Activated CD8-positive, alpha-beta T cell treated with anti-CD3 and anti-CD28 coated beads for 36 hours (primary cell): ENCODE results near the gene PTH1R. TPM values are rescaled to one million over a fixed set of nuclear protein-coding genes. Genes with fewer than 3 reads are reported as not detected.

Source experiments
- ATAC-seq: fragments of 200-7000 bp; cut with Tn5 transposase; one replicate; pipeline ENCODE4 v1.10.0; 2021; ENCODE audit warnings: mild to moderate bottlenecking, moderate library complexity
- CTCF ChIA-PET: fragments of 350-600 bp; sonication (Branson Sonifier 250); formaldehyde crosslinking; loops from one replicate; lab custom pipeline; 2021; ENCODE audit warnings: antibody characterized with exemption; lab: Charles Lee
- POLR2A ChIA-PET: fragments of 350-600 bp; sonication (Branson Sonifier 250); formaldehyde crosslinking; loops from one replicate; lab custom pipeline; 2021; ENCODE audit warnings: antibody characterized with exemption; lab: Charles Lee
- DNase-seq: peaks from one replicate; pipeline ENCODE4 v3.0.0-alpha.2; 2020
- H3K27ac Mint-ChIP-seq: one replicate; pipeline ENCODE4 v1.8.0; 2021; ENCODE audit warnings: mild to moderate bottlenecking, mixed read lengths
- H3K27me3 Mint-ChIP-seq: one replicate; pipeline ENCODE4 v1.8.0; 2021; ENCODE audit warnings: mixed read lengths
- H3K36me3 Mint-ChIP-seq: one replicate; pipeline ENCODE4 v1.8.0; 2021; ENCODE audit warnings: low read depth, mixed read lengths
- H3K4me1 Mint-ChIP-seq: one replicate; pipeline ENCODE4 v1.8.0; 2021; ENCODE audit warnings: low read depth, mixed read lengths
- H3K4me3 Mint-ChIP-seq: one replicate; pipeline ENCODE4 v1.8.0; 2021; ENCODE audit warnings: mild to moderate bottlenecking, moderate library complexity, mixed read lengths
- H3K9me3 Mint-ChIP-seq: one replicate; pipeline ENCODE4 v1.8.0; 2021; ENCODE audit warnings: mixed read lengths
- CTCF ChIP-seq: fragments of 200-600 bp; IDR thresholded peaks from one replicate; pipeline ENCODE4 v1.8.0; 2022; ENCODE audit warnings: antibody characterized with exemption, mild to moderate bottlenecking
- intact Hi-C: fragments of 100-400 bp; cut with micrococcal nuclease; formaldehyde crosslinking; loops from one replicate; pipeline ENCODE4 v1.10.0; 2022
- total RNA-seq, 2 experiments: library from RNA; stranded (reverse); gene quantifications; one replicate each; pipeline ENCODE4 v1.2.3, GENCODE V29; 2021

PTH1R gene
- total RNA-seq, 2 experiments from 2014 or later: not detected

DNA sequence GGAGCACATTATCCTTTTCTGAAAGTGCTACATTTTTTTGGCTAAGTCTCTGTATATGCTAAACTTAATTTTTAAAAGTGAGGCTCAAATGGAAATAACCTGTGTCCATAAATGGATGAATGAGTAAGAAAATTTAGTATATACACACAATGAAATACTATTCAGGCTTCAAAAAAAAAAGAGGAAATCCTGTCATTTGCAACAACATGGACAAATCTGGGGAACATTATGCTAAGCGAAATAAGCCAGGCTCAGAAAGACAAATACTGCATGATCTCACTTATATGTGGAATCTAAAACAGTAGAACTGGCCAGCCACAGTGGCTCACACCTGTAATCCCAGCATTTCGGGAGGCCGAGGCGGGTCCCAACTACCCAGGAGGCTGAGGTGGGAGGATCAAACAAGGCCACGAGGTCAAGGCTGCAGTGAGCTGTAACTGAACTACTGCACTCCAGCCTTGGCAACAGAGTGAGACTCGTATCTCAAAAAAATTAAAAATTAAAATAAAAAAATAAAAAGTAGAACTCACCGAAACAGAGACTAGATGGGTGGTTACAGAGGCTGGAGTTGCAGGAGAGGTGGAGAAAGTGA is 73.2 kb downstream of the PTH1R start:
- no peak for ATAC-seq
- Mint-ChIP-seq H3K9me3 (no peaks in the 10 kb centered on the region), H3K36me3 (peaks cover 44% of the 10 kb centered on the region), H3K4me1 (peaks cover 89% of the 10 kb centered on the region), H3K27me3 (no peaks in the 10 kb centered on the region), H3K4me3 (no peak overlapping the region), H3K27ac (peak overlapping the region; percentile 37)
- ChIA-PET POLR2A (interaction anchor here (0.6 to 1.2 kb wide), 3 partner anchors 29 to 55 kb away, joined by 3 to 4 read pairs (median 4); partner anchors contain the start of gene NBEAL2), CTCF (no interaction called here)
- intact Hi-C loops: no loop called here
- no peak for TF ChIP-seq CTCF
- no peak for DNase-seq

DNA sequence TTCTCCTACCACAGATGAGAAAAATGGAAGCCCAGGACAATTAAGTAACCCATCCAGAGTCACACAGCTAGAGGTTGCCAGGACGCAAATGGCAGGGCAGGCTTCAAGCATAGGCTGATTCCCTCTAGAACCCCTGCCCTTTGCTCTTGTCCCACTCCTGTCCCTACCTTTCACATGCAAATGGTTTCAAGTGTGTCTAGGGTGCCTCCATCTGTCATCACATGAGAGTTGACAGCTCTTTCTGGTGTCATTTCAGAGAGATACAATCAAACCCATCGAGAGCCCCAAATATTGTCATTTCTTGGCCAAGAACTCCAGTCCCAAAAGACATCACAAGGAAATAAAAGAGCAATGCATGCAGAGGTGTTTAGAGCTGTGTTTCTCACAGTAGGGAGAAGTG is 75.3 kb downstream of the PTH1R start:
- ATAC-seq (no peak), DNase-seq (no peak)
- no peak for TF ChIP-seq CTCF
- Mint-ChIP-seq H3K27me3 (no peaks in the 10 kb centered on the region), H3K4me1 (peaks cover 82% of the 10 kb centered on the region), H3K9me3 (no peaks in the 10 kb centered on the region), H3K27ac (peak overlapping the region; percentile 96), H3K4me3 (no peak overlapping the region), H3K36me3 (peaks cover 32% of the 10 kb centered on the region)
- CTCF ChIA-PET: interaction anchor here (1.1 kb wide), 1 partner anchor 30 kb away, joined by 3 read pairs; no protein-coding TSS in a partner anchor
- intact Hi-C loops: no loop called here
- POLR2A ChIA-PET: interaction anchor here (1.0 to 2.4 kb wide), 4 partner anchors 17 to 54 kb away, joined by 3 to 11 read pairs (median 6); partner anchors contain the start of genes CCDC12 and NBEAL2

Other genes with a start within 250 kb of the PTH1R start
- gene ALS2CL, start 184.0 kb upstream of the PTH1R start, total RNA-seq: 1 to 10 TPM; 1.7 to 2.0 TPM
- under 1 TPM; 0.81 to 0.90 TPM for gene TMIE, start 176.3 kb upstream of the PTH1R start, total RNA-seq
- gene PRSS50, start 159.9 kb upstream of the PTH1R start, total RNA-seq: not detected
- not detected for gene MYL3, start 14.3 kb upstream of the PTH1R start, total RNA-seq
- gene CCDC12, start 99.0 kb downstream of the PTH1R start, total RNA-seq: 10 to 100 TPM; 51.2 to 51.6 TPM
- 10 to 100 TPM; 58.9 to 63.7 TPM for gene NBEAL2, start 101.9 kb downstream of the PTH1R start, total RNA-seq